DMS153 (cell line): ENCODE results near the gene TOM1L2.
"Not testable (repeated sequence)": the region's sequence is repeated elsewhere in the genome, so short reads cannot be mapped to it uniquely, and the experiment has no call there.

ENCODE experiments used
- DNase-seq: peaks from one replicate; lab custom pipeline; 2025; lab: John Stamatoyannopoulos, UW

Gene TOM1L2

DNA sequence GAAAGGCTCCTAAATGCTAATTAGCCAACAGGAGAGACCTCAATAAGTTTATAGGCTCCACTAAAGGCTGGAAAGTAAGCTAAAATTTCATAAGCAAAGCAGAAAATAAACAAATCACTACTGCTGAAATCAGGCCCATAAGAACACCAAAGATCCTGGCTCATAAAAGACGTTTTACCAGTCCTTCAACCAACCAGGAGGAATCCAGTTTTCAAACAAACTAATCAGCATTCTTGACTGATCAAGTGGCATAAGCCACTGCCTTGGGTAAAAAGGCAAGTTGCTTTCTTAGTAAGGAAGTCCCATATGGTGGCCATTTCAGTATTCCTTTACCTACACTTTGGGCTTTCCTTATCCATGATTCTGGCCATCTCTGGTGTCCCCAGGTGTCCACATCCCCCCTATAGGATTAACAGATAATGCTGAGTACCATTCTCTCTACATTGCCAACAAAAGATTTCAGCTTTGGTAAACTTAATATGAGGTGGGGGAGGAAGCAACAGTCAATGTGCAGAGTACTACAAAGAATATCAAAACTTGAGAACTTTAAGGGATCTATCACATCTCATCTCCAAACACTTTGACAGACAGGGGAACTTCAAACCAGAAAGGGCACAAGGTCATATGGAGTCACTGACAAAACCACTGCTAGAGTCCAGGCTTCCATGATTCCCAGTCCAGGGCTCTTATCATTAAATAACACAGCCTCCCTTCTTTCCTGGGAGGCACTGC, 1.3 kb downstream of the TOM1L2 start:
- DNase-seq = no peak

DNA sequence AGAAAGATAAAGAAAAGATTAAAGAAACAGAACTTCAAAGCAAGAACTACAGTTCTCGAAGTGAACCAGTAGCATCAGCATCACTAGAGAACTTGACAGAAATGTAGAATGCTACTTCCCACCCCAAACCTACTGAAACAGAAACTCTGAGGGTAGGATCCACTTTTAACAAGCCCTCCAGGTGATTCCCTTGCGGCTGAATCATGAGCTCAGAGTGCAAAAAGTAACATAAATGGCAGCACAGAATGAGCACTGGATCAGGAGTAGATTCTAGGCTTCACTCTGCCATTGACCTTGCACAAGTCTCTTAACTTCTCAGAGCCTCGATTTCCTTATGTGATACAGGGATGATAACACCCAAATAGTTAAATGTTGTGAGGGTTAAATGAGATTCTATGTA, 5.8 kb downstream of the TOM1L2 start:
- no peak for DNase-seq

- DNase-seq = no peak
These were observed 7.0 kb downstream of the TOM1L2 start for GRCh38 chr17:17965152-17965721.

DNA sequence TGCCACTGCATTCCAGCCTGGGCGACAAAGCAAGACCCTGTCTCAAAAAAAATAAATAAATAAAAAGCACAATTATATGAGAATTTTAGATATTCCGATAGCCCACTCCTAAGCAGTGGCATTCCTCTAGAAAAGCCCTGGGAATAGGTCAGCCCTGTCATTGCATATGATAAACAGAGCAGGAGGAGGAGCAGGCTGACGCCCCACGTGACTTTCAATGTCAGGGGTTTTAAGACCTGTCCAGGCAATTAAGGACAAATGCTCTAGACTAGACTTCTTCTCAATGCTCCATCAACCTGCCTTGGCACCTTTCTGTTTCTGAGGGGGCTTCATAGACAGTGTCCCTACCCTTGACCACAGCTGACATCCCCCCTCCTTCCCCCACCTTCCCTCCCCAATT, 7.5 kb downstream of the TOM1L2 start:
- DNase-seq = no peak

- DNase-seq = no peak
These were observed 8.3 kb downstream of the TOM1L2 start for GRCh38 chr17:17963694-17964436.

GRCh38 chr17:17963066-17963465, 9.1 kb downstream of the TOM1L2 start:
- DNase-seq = no peak

- no peak for DNase-seq
These were observed 11.6 kb downstream of the TOM1L2 start for GRCh38 chr17:17960500-17961030.

DNA sequence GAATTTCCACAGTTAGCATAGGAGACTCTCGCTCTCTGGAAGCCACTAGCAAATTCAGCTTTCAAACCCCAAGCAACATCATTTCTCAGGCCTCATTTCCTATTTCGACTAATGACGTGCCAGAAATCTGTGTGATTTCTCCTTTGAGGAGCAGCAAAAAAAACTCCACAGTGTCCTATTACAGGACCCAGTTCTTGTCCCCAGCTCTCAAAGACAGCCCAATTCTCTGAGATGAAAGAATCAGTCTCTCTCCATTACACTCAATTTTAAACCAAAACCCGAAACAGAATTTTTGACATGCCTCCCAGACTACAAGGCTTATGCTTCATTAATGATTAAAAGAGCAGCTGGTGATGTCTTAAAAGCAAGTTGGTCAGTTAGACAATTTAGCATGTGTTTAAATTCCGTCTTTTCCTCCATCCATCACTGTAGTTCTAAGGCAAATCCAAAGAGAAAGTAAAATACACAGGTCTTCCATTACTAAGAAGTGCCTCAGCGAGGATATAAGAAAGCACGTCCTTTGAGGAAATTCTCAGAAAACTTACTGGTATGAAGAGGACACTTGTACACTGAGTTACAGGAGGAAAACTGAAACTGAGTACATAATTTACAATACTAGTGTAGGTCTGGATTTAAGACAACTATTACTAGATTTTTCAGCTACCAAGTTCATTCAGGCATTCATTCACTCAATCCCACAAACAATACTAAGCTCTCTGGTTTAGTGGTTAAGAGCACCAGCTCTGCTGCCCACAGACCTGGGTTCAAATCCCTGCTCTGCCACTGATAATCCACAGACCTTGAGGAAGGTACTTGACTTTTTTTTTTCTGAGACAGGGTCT, 12.5 kb downstream of the TOM1L2 start:
- no peak for DNase-seq

GRCh38 chr17:17958982-17959381, 13.2 kb downstream of the TOM1L2 start:
- no peak for DNase-seq

- no peak for DNase-seq
These were observed 14.7 kb downstream of the TOM1L2 start for GRCh38 chr17:17957584-17957916.

- not testable (repeated sequence) for DNase-seq
These were observed 16.3 kb downstream of the TOM1L2 start for GRCh38 chr17:17955790-17956341.

- no peak for DNase-seq
These were observed 18.1 kb downstream of the TOM1L2 start for GRCh38 chr17:17954079-17954478.

DNA sequence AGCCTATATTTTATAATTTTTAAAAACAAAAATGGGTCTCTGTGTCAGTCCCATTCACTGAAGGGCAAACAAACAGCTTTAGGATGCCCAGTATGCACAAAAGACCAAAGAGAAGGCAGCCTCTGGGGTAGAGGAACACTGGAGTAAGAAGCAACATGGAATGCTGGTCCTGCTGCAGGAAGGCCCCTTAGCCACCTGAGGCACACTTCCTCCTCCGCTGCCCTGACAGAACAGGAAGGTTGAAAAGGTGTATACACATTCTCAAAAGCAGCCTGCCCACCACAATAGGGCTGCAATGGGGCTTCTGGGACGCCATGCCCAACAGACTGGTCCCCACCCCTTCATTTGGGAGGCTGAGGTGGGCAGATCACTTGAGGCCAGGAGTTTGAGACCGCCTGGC, 19.5 kb downstream of the TOM1L2 start:
- no peak for DNase-seq

DNA sequence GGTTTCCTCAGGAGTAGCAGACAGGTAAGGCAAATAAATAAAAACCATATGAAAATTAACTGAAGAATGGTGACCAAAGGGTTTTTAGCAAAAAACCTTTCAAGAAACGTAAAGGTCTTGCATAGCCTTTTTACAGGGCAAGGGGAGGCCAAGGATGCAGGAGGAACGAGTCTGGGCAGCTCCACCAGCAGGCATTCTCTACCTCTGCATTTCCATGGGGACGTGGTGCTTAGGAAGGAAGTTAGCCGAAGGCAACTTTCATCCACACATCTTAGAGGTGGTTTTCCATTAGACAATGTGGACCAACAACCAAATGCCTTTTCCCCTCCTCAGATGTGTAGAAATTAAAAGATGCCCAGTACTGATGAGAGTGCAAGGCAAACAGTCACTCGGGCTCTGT, 20.7 kb downstream of the TOM1L2 start:
- DNase-seq = no peak

GRCh38 chr17:17950806-17951205, 21.4 kb downstream of the TOM1L2 start:
- no peak for DNase-seq

DNA sequence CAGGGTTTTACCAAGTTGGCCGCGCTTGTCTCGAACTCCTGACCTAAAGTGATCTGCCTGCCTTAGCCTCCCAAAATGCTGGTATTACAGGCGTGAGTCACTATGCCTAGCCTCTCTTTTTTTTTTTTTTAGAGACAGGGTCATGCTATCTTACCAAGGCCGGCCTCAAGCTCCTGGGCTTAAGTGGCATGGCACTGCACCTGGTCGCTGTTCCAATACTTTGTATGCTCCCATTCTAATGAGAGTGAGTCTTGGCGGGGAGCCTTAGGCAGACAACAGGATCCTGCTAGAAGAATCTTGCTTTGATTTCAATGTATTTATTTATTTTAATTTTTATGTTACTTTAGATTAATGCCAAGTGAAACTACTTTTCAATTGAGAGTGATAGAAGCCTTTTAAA, 21.9 kb downstream of the TOM1L2 start:
- no peak for DNase-seq

GRCh38 chr17:17947966-17948365, 24.2 kb downstream of the TOM1L2 start:
- no peak for DNase-seq

DNA sequence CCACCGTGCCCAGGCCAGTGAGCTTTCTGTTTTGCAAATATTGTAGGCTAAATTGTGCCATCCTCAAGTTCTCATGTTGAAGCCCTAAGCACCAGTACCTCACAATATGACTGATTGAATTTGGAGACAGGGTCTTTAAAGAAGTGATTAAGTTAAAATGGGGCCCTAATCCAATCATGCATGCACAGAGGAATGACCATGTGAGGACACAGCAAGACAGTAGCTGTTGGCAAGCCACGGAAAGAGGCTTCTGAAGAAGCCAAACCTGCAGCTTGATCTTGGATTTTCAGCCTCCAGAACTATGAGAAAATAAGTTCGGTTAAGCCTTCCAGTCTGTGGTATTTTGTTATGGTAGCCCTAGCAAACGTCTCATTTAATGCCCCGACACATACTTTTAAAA, 24.9 kb downstream of the TOM1L2 start:
- no peak for DNase-seq

DNA sequence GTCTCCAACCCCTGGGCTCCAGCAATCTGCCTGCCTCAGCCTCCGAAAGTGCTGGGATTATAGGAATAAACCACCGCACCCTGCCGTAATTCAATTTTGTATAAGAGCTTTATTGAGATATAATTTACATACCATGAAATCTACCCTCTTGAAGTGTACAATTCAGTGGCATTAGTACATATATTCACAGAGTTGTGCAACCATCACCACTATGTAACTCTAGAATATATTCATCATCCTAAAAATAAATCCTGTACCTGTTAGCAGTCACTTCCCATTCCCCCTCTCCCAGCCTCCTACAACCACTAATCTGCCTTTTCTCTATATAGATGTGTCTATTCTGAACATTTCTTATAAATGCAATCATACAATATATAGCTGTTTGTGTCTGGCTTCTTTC, 26.1 kb downstream of the TOM1L2 start:
- no peak for DNase-seq

DNA sequence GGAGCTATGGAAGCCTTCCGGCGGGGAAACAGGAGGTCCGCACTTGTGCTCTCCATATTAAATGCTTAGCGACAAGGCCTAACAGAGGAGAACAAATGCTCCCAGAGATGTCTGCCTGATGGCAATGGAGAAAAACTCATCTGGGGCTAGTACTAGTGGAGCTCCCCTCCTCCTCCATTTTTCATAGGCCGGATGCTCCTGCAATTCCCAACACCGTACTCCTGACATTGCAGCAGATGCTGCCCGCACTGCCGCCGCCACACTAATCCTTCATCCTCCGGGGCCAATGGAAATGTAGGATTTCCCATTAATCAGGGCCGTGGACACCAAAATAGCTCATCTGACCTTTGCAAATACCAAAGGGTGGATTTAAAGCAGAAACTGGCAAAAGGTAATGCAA, 27.5 kb downstream of the TOM1L2 start:
- no peak for DNase-seq

GRCh38 chr17:17944242-17944641, 28.0 kb downstream of the TOM1L2 start:
- DNase-seq = no peak
